Fibroblast of the aortic adventitia (primary cell): ENCODE measurements around the gene ITGA11. TPM values are rescaled to one million over a fixed set of nuclear protein-coding genes. Genes with fewer than 3 reads are reported as not detected.

Experiments
- DNase-seq: peaks from one replicate; pipeline ENCODE4 v3.0.0-alpha.2; 2010; ENCODE audit warnings: low read depth
- H3K4me3 ChIP-seq: 2 replicates; pipeline ENCODE4 v1.5.1; 2011; ENCODE audit warnings: low read depth, mild to moderate bottlenecking, control low read depth, low read length, moderate library complexity
- total RNA-seq: library from RNA; depleted of rRNA; stranded (reverse); fragments of >200 nt; gene quantifications from 2 replicates; pipeline ENCODE4 v1.2.3, GENCODE V29; 2012; ENCODE audit warnings: low replicate concordance
- TF ChIP-seq, protein P1 (sequence below): IDR thresholded peaks from 2 replicates; pipeline ENCODE4 v1.5.1; 2011; ENCODE audit warnings: mild to moderate bottlenecking, low read length, control low read depth, inconsistent platforms; ENCODE audit not compliant: insufficient read depth

The ITGA11 gene
- total RNA-seq, 1 donor: 81.1 TPM

DNA sequence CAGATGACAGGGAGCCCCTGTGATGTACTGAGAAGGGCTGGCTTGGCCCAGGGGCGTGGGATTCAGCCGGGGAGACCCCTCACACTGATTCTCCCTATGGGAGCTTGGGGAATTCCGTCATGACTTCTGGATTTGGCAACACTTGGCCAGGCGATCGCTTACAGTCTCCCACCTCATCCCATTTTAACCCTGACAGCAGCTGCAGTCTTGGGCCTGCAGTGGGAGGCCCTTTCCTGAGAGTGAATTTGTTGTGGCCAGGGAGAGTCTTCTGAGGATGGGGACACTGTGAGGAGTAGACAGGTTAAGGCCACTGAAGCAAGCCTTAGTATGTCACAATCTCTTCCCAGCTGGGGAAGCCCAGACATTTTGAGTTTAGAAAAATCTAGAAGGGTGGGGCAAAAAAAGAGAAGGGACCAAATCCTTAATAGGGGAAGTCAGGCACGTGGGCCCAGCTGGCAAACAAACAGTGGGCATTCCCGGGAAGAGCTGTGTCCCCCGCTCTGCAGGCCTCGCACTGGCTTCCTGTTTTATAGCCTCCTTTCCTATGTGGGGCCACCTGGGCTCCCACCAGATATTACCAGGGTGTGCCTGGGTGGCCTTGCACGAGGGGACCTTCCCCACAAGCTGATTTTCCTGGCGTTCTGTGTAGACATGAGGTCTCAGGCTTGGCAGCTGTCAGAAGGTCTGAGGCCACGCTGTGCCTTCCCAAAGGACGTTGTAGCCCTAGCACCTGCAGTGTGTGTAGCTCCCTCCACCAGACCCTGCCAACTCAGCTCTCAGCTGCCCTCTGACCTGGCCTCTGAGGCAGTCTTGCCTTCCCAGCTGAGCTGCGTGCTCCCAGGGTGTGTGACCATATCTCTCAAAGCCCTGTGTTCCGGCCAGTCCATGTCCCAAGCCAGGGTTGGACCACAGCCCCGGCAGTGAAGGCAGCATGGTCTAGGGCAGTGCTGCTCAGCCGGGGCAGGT lies 89.9 kb downstream of the ITGA11 start:
- no peak overlapping the region for H3K4me3 ChIP-seq
- TF ChIP-seq, protein P1, sequence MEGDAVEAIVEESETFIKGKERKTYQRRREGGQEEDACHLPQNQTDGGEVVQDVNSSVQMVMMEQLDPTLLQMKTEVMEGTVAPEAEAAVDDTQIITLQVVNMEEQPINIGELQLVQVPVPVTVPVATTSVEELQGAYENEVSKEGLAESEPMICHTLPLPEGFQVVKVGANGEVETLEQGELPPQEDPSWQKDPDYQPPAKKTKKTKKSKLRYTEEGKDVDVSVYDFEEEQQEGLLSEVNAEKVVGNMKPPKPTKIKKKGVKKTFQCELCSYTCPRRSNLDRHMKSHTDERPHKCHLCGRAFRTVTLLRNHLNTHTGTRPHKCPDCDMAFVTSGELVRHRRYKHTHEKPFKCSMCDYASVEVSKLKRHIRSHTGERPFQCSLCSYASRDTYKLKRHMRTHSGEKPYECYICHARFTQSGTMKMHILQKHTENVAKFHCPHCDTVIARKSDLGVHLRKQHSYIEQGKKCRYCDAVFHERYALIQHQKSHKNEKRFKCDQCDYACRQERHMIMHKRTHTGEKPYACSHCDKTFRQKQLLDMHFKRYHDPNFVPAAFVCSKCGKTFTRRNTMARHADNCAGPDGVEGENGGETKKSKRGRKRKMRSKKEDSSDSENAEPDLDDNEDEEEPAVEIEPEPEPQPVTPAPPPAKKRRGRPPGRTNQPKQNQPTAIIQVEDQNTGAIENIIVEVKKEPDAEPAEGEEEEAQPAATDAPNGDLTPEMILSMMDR: no peak
- peak; percentile 29 for DNase-seq

DNA sequence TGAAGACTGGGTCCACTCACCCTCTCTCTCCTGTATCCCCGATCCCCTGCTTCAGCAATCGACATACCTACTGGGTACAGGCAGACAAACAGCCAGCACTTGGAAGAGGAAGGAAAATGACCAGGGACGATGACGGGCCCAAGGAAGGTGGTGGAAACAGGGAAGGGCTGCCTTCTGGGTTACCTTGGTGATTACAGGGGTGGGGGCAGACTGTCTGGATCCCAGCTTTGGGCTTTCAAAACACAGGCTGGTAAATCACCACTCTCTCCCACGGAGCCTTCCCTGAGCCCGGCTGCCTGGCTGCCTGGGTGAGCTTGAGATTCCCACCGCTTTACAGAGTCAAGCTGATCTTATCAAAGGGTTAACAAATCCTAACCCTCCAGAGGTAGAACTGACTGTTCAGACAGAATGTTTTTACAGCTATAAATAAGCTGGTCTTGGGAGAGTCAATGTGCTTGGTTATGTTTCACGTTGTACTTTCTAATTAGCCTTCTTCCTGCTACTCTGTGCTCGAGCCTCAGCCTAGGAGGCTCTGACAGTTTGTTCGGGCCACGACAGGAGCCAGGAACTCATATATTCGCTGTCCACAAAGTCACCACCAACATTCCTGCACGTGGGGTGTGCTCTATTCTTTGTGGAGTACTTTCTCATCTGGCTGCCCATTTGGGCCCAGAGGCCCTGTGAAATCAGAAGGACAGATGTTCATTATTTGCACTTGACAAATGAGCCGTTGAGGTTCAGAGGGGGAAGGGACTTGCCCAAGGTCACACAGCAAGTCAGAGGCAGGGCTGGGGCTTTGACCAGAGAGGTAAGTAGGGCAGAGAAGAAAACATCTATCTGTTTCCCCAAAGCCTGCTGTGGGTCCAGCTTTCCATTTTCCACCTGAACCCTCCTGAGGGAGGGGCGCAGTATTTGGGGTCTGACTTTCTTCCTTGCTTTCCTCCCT lies 91.0 kb downstream of the ITGA11 start:
- no peak for DNase-seq

DNA sequence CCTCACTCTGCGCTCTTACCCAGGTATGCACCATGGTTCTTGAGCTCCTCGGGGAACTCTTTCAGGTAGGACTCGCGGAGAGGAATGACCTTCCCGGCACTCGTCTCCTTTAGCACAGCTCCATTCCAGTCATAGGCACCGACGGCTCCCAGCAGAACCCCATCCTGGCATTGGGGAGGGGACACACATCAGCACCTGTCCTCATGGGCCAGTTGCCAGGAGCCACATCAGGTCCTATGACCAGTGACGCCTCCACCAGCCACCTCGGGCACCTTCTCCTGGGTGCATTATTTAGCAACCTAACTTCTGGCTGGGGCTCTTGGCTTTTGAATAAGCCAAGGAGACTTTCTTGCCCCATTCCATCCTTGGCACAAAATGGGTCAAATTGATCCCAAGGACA lies 92.5 kb downstream of the ITGA11 start:
- no peak for DNase-seq
- TF ChIP-seq, protein P1: no peak

More for the DNA sequence above, 91.0 kb downstream of the ITGA11 start:
- H3K4me3 ChIP-seq: no peak overlapping the region
- TF ChIP-seq, protein P1: no peak

DNA sequence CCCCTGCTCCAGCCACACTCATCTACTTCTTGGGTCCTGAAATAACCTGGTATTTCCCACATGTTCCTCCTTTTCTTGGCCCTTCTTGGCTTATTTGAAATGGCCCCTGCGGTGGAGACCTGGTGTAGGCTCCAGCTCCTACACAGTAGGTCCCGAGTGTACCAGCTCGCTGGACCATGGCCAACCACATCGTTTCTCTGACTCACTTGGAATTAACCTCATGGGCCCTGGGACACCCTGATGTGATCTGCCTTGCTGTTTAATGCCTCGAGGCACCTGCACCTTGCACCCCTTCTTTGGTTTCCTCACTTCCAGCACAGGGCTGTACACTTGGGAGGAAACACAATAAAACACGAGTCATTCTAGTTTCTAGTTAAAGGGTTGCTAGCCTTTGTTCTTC lies 94.1 kb downstream of the ITGA11 start:
- TF ChIP-seq, protein P1: no peak
- peak; percentile 13 for DNase-seq
- H3K4me3 ChIP-seq: no peak overlapping the region

More for the DNA sequence above, 92.5 kb downstream of the ITGA11 start:
- H3K4me3 ChIP-seq: no peak overlapping the region

DNA sequence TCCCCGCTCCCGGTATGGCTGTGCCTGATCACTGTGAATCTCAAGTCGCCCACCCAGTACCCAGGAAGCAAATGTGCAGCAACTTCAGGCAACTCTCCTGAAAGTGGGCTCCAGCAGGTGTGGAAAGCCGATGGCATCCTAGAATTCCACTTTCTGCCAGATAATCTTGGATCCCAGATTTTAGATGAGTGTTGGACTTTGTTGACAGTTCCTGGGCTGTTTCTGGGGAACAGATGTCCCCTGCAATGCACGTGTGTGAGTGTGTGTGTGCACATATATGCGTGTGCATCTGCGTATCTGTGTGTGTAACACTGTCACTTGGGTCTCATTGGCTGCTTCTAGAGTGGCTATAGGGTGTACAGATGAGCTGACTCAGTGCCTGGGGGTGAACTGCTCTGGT lies 95.4 kb downstream of the ITGA11 start:
- no peak for DNase-seq
- no peak overlapping the region for H3K4me3 ChIP-seq
- TF ChIP-seq, protein P1: no peak

DNA sequence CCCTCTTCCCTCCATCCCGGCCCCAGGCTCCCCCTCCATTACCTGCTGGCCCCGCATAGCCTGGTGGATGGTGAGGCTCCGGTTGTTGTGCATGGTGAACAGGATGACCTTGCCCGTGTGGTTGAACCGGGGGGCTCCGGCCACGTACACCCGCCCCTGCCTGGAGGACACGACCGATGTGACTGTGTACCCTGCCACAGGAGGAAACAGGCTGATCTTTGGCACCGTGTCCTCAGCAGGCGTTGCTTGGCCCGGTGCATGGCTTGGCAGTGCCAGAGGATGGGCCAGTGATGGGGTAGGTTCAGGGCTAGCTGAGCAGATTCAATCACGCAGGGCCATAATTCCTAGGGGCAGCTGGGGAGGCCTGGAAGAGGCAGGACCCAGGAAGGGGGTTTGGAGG lies 96.3 kb downstream of the ITGA11 start:
- no peak for DNase-seq
- no peak overlapping the region for H3K4me3 ChIP-seq
- TF ChIP-seq, protein P1: no peak
